Activated naive CD8-positive, alpha-beta T cell treated with anti-CD3 and anti-CD28 coated beads for 36 hours (primary cell): ENCODE results near the gene FMO2. TPM values are rescaled to one million over a fixed set of nuclear protein-coding genes. Genes with fewer than 3 reads are reported as not detected.
"Not testable (repeated sequence)": the region's sequence is repeated elsewhere in the genome, so short reads cannot be mapped to it uniquely, and the experiment has no call there.

Source experiments
- DNase-seq: peaks from one replicate; pipeline ENCODE4 v3.0.0; 2021
- H3K27ac Mint-ChIP-seq: one replicate; pipeline ENCODE4 v1.8.0; 2022; ENCODE audit warnings: mild to moderate bottlenecking, moderate library complexity, mixed read lengths
- H3K27me3 Mint-ChIP-seq: one replicate; pipeline ENCODE4 v1.8.0; 2022; ENCODE audit warnings: mild to moderate bottlenecking, mixed read lengths
- H3K36me3 Mint-ChIP-seq: one replicate; pipeline ENCODE4 v1.8.0; 2021; ENCODE audit warnings: mild to moderate bottlenecking, mixed read lengths
- H3K4me1 Mint-ChIP-seq: one replicate; pipeline ENCODE4 v1.8.0; 2021; ENCODE audit warnings: mixed read lengths
- H3K4me3 Mint-ChIP-seq: one replicate; pipeline ENCODE4 v1.8.0; 2022; ENCODE audit warnings: mild to moderate bottlenecking, moderate library complexity, mixed read lengths
- H3K9me3 Mint-ChIP-seq: one replicate; pipeline ENCODE4 v1.8.0; 2022; ENCODE audit warnings: mixed read lengths
- total RNA-seq, 2 experiments: library from RNA; stranded (reverse); gene quantifications; one replicate each; pipeline ENCODE4 v1.2.3, GENCODE V29; 2021

Gene FMO2
- total RNA-seq, 2 experiments from 2014 or later: not detected

GRCh38 chr1:171221665-171222591, 36.8 kb downstream of the FMO2 start:
- no peaks in the 10 kb centered on the region for H3K36me3 Mint-ChIP-seq

GRCh38 chr1:171222936-171223335, 37.8 kb downstream of the FMO2 start:
- Mint-ChIP-seq H3K27ac (no peak overlapping the region), H3K27me3 (peaks cover 4% of the 10 kb centered on the region), H3K4me3 (no peak overlapping the region), H3K9me3 (no peaks in the 10 kb centered on the region), H3K36me3 (no peaks in the 10 kb centered on the region), H3K4me1 (peaks cover 8% of the 10 kb centered on the region)
- no peak for DNase-seq

More at GRCh38 chr1:171221665-171222591, 36.8 kb downstream of the FMO2 start:
- Mint-ChIP-seq H3K4me1 (peaks cover 8% of the 10 kb centered on the region), H3K9me3 (no peaks in the 10 kb centered on the region), H3K27me3 (peaks cover 12% of the 10 kb centered on the region), H3K4me3 (no peak overlapping the region), H3K27ac (peak overlapping the region; percentile 26)
- no peak for DNase-seq

- H3K4me3 Mint-ChIP-seq, DNase-seq, H3K9me3 Mint-ChIP-seq, H3K36me3 Mint-ChIP-seq, H3K27ac Mint-ChIP-seq, H3K27me3 Mint-ChIP-seq, H3K4me1 Mint-ChIP-seq: not testable (repeated sequence)
Observed at GRCh38 chr1:171224257-171224656, 39.2 kb downstream of the FMO2 start.

- Mint-ChIP-seq H3K27me3 (peaks cover 9% of the 10 kb centered on the region), H3K27ac (no peak overlapping the region), H3K4me3 (no peak overlapping the region), H3K36me3 (no peaks in the 10 kb centered on the region), H3K9me3 (no peaks in the 10 kb centered on the region), H3K4me1 (peaks cover under 1% of the 10 kb centered on the region)
- DNase-seq: peak; percentile 5
Observed at GRCh38 chr1:171226747-171227370, 41.8 kb downstream of the FMO2 start.

GRCh38 chr1:171231326-171231725, 46.2 kb downstream of the FMO2 start:
- Mint-ChIP-seq H3K9me3 (peaks cover 3% of the 10 kb centered on the region), H3K4me3 (no peak overlapping the region), H3K36me3 (peaks cover 1% of the 10 kb centered on the region), H3K4me1 (no peaks in the 10 kb centered on the region), H3K27me3 (peaks cover 27% of the 10 kb centered on the region), H3K27ac (no peak overlapping the region)
- DNase-seq: no peak

- Mint-ChIP-seq H3K36me3 (peaks cover 1% of the 10 kb centered on the region), H3K9me3 (peaks cover 3% of the 10 kb centered on the region), H3K27me3 (peaks cover 36% of the 10 kb centered on the region), H3K4me3 (no peak overlapping the region), H3K4me1 (no peaks in the 10 kb centered on the region), H3K27ac (no peak overlapping the region)
- DNase-seq: no peak
Observed at GRCh38 chr1:171233183-171233582, 48.1 kb downstream of the FMO2 start.

- not testable (repeated sequence) for H3K4me1 Mint-ChIP-seq, DNase-seq, H3K27ac Mint-ChIP-seq, H3K36me3 Mint-ChIP-seq, H3K4me3 Mint-ChIP-seq
- Mint-ChIP-seq H3K27me3 (peaks cover 48% of the 10 kb centered on the region), H3K9me3 (peaks cover 13% of the 10 kb centered on the region)
Observed at GRCh38 chr1:171236231-171236630, 51.1 kb downstream of the FMO2 start.

- H3K27ac Mint-ChIP-seq: no peak overlapping the region
- DNase-seq: no peak
- no peaks in the 10 kb centered on the region for H3K4me1 Mint-ChIP-seq
- no peak overlapping the region for H3K4me3 Mint-ChIP-seq
- peaks cover 27% of the 10 kb centered on the region for H3K27me3 Mint-ChIP-seq
- no peaks in the 10 kb centered on the region for H3K36me3 Mint-ChIP-seq
- H3K9me3 Mint-ChIP-seq: peaks cover 10% of the 10 kb centered on the region
Observed at GRCh38 chr1:171243878-171244277, 58.8 kb downstream of the FMO2 start.

GRCh38 chr1:171245458-171246064, 60.5 kb downstream of the FMO2 start:
- Mint-ChIP-seq H3K36me3 (no peaks in the 10 kb centered on the region), H3K27me3 (peaks cover 17% of the 10 kb centered on the region), H3K27ac (no peak overlapping the region), H3K9me3 (no peaks in the 10 kb centered on the region), H3K4me3 (no peak overlapping the region), H3K4me1 (no peaks in the 10 kb centered on the region)
- no peak for DNase-seq

GRCh38 chr1:171247501-171247900, 62.4 kb downstream of the FMO2 start:
- DNase-seq: no peak
- peaks cover 32% of the 10 kb centered on the region for H3K27me3 Mint-ChIP-seq
- H3K36me3 Mint-ChIP-seq: no peaks in the 10 kb centered on the region
- no peaks in the 10 kb centered on the region for H3K9me3 Mint-ChIP-seq
- no peak overlapping the region for H3K27ac Mint-ChIP-seq
- H3K4me1 Mint-ChIP-seq: peaks cover 6% of the 10 kb centered on the region
- H3K4me3 Mint-ChIP-seq: no peak overlapping the region

GRCh38 chr1:171248302-171248701, 63.2 kb downstream of the FMO2 start, which contains the start of gene FMO1:
FMO1 (plus strand) TSS chr1:171248494; CDS start chr1:171258088, 9,594 bp downstream.
- Mint-ChIP-seq H3K27me3 (peaks cover 40% of the 10 kb centered on the region), H3K4me1 (peaks cover 8% of the 10 kb centered on the region), H3K27ac (no peak within 1 kb of the TSS), H3K4me3 (no peak within 1 kb of the TSS), H3K9me3 (no peaks in the 10 kb centered on the region), H3K36me3 (no peaks in the 10 kb centered on the region)
- no peak for DNase-seq

GRCh38 chr1:171248841-171249240, 63.7 kb downstream of the FMO2 start:
- no peak overlapping the region for H3K27ac Mint-ChIP-seq
- peaks cover 8% of the 10 kb centered on the region for H3K4me1 Mint-ChIP-seq
- no peaks in the 10 kb centered on the region for H3K36me3 Mint-ChIP-seq
- no peaks in the 10 kb centered on the region for H3K9me3 Mint-ChIP-seq
- H3K4me3 Mint-ChIP-seq: no peak overlapping the region
- peaks cover 43% of the 10 kb centered on the region for H3K27me3 Mint-ChIP-seq
- DNase-seq: no peak

GRCh38 chr1:171250263-171250662, 65.2 kb downstream of the FMO2 start:
- Mint-ChIP-seq H3K4me1 (peaks cover 8% of the 10 kb centered on the region), H3K9me3 (no peaks in the 10 kb centered on the region), H3K27me3 (peaks cover 50% of the 10 kb centered on the region), H3K27ac (no peak overlapping the region), H3K4me3 (no peak overlapping the region), H3K36me3 (no peaks in the 10 kb centered on the region)
- DNase-seq: no peak

GRCh38 chr1:171251042-171251951, 66.2 kb downstream of the FMO2 start:
- Mint-ChIP-seq H3K27me3 (peaks cover 57% of the 10 kb centered on the region), H3K27ac (no peak overlapping the region), H3K4me1 (peaks cover 8% of the 10 kb centered on the region), H3K4me3 (peak overlapping the region; percentile 80), H3K36me3 (no peaks in the 10 kb centered on the region), H3K9me3 (no peaks in the 10 kb centered on the region)
- DNase-seq: peak; percentile 38
